HG03565 (cell line): ENCODE results near the gene HOXA7.

Experiments used
- ATAC-seq: cut with Tn5 transposase; IDR thresholded peaks from one replicate; pipeline ENCODE4 v1.9.1; 2021; ENCODE audit warnings: mild to moderate bottlenecking, moderate library complexity; ENCODE audit not compliant: unreplicated experiment

Gene HOXA7

GRCh38 chr7:27172315-27172774 lies 15.9 kb upstream of the HOXA7 start:
- ATAC-seq = no peak

DNA sequence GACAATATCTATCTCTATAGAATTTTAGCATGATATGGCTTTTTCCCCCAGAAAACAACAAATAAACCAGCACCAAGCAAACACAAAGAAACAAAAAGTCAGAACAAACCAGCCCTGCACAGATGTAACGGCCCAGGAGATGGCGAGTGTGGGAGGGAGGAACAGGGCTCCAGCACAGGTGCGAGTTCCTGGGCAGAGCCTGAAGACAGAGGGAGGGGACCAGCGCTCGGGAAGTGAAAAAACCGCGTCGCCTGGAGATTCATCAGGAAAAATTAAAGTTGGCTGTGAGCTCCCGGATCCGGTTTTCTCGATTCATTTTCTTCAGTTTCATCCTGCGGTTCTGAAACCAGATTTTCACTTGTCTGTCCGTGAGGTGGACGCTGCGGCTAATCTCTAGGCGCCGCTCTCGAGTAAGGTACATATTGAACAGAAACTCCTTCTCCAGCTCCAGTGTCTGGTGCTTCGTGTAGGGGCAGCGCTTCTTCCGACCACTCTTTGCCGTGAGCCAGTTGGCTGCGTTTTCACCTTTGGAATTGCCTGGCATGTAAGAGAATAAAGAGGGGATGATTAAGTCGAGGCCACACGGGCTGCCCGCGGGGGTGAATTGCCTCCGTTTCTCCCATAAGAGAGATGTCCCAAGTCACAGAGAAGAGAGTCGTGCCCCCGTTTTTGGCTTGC lies 15.3 kb upstream of the HOXA7 start:
- no peak for ATAC-seq

- ATAC-seq = no peak
Measured at GRCh38 chr7:27171325-27171636, 14.8 kb upstream of the HOXA7 start.

DNA sequence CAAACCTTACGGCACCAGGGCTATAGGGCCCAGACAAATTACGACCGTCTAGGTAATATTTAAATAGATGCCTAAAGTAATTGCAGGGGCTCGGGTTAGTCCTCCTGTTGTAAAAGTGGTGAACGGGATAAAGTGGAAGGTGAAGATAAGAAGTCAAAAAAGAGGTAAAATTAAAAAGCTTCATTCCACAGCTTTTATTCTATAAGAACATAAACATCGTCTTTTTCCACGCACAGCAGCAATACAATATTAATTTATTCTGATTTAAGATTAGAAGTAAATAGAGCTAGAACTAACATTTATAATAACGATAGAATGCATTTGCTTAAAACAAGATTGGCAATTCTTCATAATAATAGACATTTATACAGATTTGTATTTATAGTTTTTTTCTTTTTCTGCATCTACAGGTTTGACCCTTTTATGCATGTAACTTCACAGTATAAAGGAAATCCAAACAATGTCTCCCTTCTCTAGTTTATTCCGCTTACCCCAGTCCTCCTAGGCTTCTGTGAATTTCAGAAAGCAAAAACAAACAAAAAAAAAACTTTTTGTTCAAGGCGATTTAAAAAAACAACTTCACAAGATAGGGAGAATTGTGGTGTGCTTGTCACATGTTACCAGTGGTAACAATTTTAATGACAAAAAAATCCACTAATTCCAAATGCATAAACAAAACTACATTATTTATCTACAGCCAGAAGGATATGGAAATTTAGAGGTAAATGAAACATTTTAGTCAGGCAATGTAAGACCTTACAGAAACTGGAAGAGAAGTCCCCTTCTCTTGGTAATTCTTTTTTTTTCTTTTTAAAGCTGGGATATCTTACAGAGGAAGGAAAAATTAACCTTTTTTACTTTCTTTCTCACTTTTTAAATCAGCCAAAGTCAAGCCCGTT lies 14.2 kb upstream of the HOXA7 start:
- ATAC-seq = no peak

DNA sequence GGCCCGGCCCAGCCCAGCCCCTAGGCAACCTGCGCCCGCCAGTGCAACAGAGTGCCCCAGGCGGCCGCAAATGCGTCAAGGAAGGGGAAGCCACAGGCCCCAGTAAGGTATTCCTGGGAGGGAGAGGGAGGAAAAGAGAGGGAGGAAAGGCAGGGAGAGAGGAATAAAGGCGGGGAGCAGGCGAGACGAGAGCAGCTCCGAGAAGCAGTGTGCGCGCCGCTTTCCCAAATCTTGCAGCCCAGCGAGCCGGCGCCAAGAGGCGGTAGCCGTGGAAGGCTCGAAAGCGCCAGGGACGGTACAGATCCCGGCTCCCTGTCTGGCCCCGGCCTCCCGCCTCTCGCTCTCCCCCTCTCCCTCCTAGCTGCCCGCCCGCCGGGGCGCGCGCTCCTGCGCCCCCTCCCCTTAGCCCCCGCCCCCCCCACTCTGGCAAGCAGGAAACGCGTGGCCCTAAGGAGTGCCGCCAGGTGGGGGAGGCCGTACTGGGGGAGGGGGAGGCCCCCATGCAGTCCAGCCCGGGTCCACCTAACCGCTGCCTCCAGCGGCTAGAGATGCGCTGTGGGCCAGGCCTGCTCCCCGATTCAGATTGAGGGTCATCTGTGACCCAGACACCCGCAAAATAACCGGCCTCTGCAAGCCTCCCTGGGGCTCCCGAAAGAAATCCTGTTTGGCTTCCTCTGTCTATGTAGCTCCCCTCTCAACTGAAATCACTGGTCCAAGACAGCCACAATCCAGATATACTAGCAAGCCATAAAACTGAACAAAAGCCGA lies 13.4 kb upstream of the HOXA7 start:
- no peak for ATAC-seq

GRCh38 chr7:27168265-27168947 lies 11.9 kb upstream of the HOXA7 start:
- ATAC-seq = no peak

GRCh38 chr7:27167916-27168264 lies 11.4 kb upstream of the HOXA7 start:
- no peak for ATAC-seq

GRCh38 chr7:27166531-27167505 lies 10.3 kb upstream of the HOXA7 start:
- no peak for ATAC-seq

- no peak for ATAC-seq
Measured at GRCh38 chr7:27165996-27166530, 9.6 kb upstream of the HOXA7 start.

DNA sequence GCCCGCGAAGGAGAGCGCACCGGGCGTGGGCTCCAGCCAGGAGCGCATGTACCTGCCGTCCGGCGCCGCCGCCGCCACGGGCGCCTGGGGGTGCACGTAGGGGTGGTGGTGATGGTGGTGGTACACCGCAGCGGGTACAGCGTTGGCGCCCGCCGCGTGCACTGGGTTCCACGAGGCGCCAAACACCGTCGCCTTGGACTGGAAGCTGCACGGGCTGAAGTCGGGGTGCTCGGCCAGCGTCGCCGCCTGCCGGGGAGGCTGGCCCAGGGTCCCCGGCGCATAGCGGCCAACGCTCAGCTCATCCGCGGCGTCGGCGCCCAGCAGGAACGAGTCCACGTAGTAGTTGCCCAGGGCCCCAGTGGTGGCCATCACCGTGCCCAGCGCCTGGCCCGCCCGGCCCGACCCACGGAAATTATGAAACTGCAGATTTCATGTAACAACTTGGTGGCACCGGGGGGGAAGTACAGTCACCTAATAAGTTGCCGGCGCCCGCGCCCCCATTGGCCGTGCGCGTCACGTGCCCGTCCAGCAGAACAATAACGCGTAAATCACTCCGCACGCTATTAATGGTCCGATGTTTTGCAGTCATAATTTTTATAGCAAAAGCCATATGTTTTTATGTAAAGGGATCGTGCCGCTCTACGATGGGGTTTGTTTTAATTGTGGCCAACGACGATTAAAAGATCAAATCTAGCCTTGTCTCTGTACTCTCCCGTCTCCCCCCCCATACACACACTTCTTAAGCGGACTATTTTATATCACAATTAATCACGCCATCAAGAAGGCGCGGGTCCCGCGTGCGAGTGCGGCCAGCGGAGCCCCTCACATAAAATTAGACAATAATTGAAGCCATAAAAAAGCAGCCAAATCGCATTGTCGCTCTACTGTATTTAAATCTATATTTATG lies 8.9 kb upstream of the HOXA7 start, which contains the start of gene HOXA9:
TSS of gene HOXA9 (minus strand) at position 449 of the 907 bp plus-strand sequence. CDS start at position 369, 80 bp downstream.
- no peak for ATAC-seq

GRCh38 chr7:27164367-27165088 lies 8.1 kb upstream of the HOXA7 start:
- no peak for ATAC-seq

DNA sequence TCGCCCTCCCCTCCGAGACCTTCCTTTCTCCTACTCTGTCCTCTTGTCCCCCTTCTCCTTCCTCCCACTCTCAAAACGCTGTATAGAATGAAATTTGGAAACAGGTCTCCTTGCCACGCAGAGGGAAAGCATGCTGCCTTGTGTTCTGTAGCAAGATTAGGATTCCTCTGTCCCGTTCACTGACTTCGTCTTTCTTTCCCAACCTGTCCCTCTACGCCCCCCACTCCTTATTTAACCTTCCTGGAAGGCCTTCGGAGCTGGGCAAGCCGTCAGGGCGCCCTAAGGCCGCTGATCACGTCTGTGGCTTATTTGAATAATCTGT lies 7.5 kb upstream of the HOXA7 start:
- ATAC-seq = no peak

DNA sequence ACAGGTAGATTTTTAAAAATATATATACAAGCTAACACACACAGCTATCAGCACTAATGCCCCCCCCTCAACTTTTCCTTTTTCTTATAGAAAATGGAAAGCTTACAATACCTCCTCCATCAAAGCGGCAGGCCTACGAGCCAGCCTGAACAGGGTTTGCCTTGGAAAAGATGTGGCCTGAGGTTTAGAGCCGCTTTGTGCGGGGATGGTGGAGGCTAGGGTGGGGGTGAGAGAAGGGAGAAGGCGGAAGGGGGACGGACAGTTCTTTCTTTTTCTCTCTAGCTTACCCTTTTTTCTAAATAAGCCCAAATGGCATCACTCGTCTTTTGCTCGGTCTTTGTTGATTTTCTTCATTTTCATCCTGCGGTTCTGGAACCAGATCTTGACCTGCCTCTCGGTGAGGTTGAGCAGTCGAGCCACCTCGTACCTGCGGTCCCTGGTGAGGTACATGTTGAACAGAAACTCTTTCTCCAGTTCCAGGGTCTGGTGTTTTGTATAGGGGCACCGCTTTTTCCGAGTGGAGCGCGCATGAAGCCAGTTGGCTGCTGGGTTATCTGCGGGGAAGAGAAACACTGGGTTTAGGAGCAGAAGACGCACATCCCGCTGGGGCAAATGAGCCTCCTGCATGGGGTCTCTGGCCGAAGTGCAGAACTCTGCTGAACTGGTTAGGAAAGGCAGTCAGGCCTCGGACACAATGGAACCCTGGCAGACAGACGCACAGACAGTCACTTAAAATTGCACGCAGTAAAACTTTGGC lies 7.0 kb upstream of the HOXA7 start:
- no peak for ATAC-seq

- no peak for ATAC-seq
Measured at GRCh38 chr7:27162561-27163287, 6.2 kb upstream of the HOXA7 start.

DNA sequence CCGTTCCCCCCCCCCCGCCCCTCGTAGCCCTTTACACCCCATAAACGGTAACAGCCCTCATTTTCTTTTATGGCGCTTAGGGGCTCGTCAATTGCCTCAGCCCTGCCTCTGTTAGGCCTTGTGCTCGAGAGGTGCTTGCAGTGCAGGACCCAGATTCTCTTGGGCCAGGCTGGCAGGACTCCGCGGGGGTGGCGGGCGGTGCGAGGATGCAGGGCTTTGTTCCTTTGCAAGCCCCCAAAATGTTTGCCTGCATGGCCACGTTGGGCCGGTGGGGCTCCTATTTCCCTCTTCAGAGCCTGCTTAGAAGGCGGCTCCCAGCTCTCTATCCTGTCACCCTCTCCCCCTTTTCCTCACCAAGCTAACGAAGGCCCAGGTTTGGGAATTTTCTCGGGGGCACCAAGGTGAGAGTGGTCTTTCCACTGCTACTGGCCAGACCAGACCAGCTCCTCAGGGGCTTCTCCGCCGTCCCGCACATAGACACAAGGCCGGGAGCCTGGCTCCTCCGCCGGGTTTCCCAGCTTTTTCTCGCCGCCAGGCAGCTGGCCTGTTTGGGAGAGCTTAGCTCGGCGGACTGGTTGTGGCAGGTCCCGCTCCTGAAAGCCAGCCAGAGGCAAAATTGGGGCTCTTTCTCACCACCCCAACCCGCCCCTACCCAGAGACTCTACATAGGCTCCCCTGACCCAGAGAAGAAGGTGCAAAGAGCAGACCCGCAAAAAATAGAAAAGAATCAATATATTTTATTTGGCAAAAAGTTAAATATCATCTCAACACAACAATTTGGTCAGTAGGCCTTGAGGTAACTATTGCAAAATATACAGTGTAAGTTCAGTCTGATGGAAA lies 5.5 kb upstream of the HOXA7 start:
- ATAC-seq = no peak

GRCh38 chr7:27161214-27161720 lies 4.8 kb upstream of the HOXA7 start:
- ATAC-seq = no peak
